ENCODE data around the gene CUTA. TPM values are rescaled to one million over a fixed set of nuclear protein-coding genes. Genes with fewer than 3 reads are reported as not detected.
"Not testable (repeated sequence)": the region's sequence is repeated elsewhere in the genome, so short reads cannot be mapped to it uniquely, and the experiment has no call there.

The CUTA gene
- total RNA-seq, 1 experiment from 2014 or later, result 321 TPM

- peak; percentile 40 for DNase-seq (ENCODE audit: low spot score)
These were observed 10.7 kb downstream of the CUTA start for GRCh38 chr6:33407132-33407718.

- DNase-seq (ENCODE audit: low spot score), result no peak
These were observed 11.8 kb downstream of the CUTA start for GRCh38 chr6:33406126-33406525.

GRCh38 chr6:33405386-33405940, 12.4 kb downstream of the CUTA start:
- DNase-seq (ENCODE audit: low spot score), result no peak

- no peak for DNase-seq (ENCODE audit: low spot score)
These were observed 13.0 kb downstream of the CUTA start for GRCh38 chr6:33404884-33405283.

- DNase-seq (ENCODE audit: low spot score), result not testable (repeated sequence)
These were observed 18.0 kb downstream of the CUTA start for GRCh38 chr6:33399881-33400280.

GRCh38 chr6:33398601-33399000, 19.3 kb downstream of the CUTA start:
- DNase-seq (ENCODE audit: low spot score), result not testable (repeated sequence)

- DNase-seq (ENCODE audit: low spot score), result no peak
These were observed 20.4 kb downstream of the CUTA start for GRCh38 chr6:33397541-33397940.

GRCh38 chr6:33392979-33393378, 24.9 kb downstream of the CUTA start:
- no peak for DNase-seq (ENCODE audit: low spot score)

GRCh38 chr6:33392595-33392948, 25.3 kb downstream of the CUTA start:
- DNase-seq (ENCODE audit: low spot score), result no peak

- peak; percentile 40 for DNase-seq (ENCODE audit: low spot score)
These were observed 25.8 kb downstream of the CUTA start for GRCh38 chr6:33391922-33392594.

- DNase-seq (ENCODE audit: low spot score), result peak; percentile 99
These were observed 26.5 kb downstream of the CUTA start, which contains the start of gene KIFC1 for GRCh38 chr6:33391278-33391921. TSS of gene KIFC1 (plus strand) at chr6:33391823. CDS start at chr6:33391986, 163 bp downstream.

GRCh38 chr6:33390767-33391277, 27.1 kb downstream of the CUTA start:
- DNase-seq (ENCODE audit: low spot score), result no peak

- no peak for DNase-seq (ENCODE audit: low spot score)
These were observed 27.7 kb downstream of the CUTA start for GRCh38 chr6:33390173-33390572.

- peak; percentile 39 for DNase-seq (ENCODE audit: low spot score)
These were observed 33.3 kb downstream of the CUTA start for GRCh38 chr6:33384581-33385020.

GRCh38 chr6:33383427-33384185, 34.3 kb downstream of the CUTA start:
- DNase-seq (ENCODE audit: low spot score), result no peak

GRCh38 chr6:33380272-33380981, 37.5 kb downstream of the CUTA start:
- DNase-seq (ENCODE audit: low spot score), result no peak

- DNase-seq (ENCODE audit: low spot score), result not testable (repeated sequence)
These were observed 38.7 kb downstream of the CUTA start for GRCh38 chr6:33379184-33379583.

- no peak for DNase-seq (ENCODE audit: low spot score)
These were observed 40.7 kb downstream of the CUTA start for GRCh38 chr6:33377171-33377570.

GRCh38 chr6:33375143-33375671, 42.7 kb downstream of the CUTA start:
- DNase-seq (ENCODE audit: low spot score), result no peak

All from HT-29 (cell line).